ENCODE measurements around the gene ITGA1. TPM values are rescaled to one million over a fixed set of nuclear protein-coding genes. Genes with fewer than 3 reads are reported as not detected.

The ITGA1 gene
- total and polyA plus RNA-seq, 2 donors from 2014 or later: 13.3 to 65.6 TPM

DNA sequence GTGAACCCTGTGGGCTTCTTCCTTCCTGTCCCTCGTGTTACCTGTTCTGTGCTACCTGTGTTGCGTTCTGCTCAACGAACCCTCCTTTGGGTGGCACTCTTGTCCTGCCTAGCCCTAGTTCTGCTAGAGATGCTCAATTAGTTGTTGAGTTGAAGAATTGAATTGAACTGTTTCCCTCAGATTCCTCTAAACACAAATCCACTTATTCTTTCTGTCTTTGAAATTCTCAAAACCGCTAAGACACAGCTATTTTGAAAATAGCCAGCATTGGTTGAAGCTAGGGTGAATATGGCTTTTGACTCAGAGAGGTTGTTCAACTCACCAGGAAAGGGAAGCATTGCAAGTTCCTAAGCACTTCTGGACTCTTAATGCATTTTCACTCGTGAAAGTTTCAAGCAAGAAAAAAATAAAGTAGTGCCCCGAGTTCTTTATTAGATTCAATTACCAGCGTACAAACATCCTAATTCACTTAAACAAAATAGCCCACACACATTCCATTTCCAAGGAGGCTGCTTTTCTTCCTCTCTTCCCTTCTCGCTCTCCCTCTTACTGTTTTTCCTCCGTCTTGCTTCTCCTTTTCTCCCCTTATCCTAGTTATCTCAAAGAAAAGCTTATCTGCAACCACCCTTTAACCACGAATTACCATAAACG lies 642 bp upstream of the ITGA1 start:
- peak overlapping the region; percentile 77 to 89 (median 84) for H3K4me3 ChIP-seq (ENCODE audit: low read length in 3 of 3)

DNA sequence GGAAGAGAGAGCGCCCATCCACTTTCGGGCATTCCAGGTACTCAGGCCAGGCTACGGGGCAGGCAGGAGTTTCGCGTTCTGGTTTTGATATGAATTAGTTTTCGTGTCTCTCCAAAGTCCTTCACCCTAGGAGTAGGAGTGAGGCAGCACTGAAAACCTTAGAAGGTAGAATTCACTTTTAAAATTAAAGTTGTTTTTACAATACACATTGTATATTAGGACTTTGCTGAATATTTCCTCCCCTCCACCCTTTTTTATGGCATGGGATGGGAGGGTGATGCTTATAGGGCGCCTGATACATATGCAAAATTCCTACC lies 747 bp downstream of the ITGA1 start:
- intact Hi-C loops (cut with DNase I): loop anchor here (10.0 kb wide), 1 partner anchor 116 kb away; no protein-coding TSS in a partner anchor
- Histone ChIP-seq H3K9me3 (ENCODE audit: control insufficient read depth in 2 of 3, insufficient read depth in 1 of 3, low read length in 3 of 3) (no peaks in the 10 kb centered on the region), H3K4me1 (ENCODE audit: control insufficient read depth in 2 of 3, insufficient read depth in 2 of 3, low read depth in 1 of 3, low read length in 3 of 3) (peaks cover 0 to 8% (median 0%) of the 10 kb centered on the region in 3 donors), H3K27me3 (ENCODE audit: control insufficient read depth, insufficient read depth, low read length) (no peaks in the 10 kb centered on the region), H3K27ac (ENCODE audit: low read depth in 2 of 2, low read length in 2 of 2) (peak overlapping the region; percentile 88 to 95), H3K36me3 (ENCODE audit: control insufficient read depth in 2 of 3, insufficient read depth in 3 of 3, low read length in 3 of 3) (no peaks in the 10 kb centered on the region), H3K4me3 (ENCODE audit: low read length in 3 of 3) (peak overlapping the region; percentile 77 to 89 (median 84)), H3K9ac (ENCODE audit: low read length in 3 of 3) (peak overlapping the region; percentile 72 to 90 (median 75))
- FAIRE-seq (no peak), DNase-seq (no peak)
- TF ChIP-seq, protein P1, sequence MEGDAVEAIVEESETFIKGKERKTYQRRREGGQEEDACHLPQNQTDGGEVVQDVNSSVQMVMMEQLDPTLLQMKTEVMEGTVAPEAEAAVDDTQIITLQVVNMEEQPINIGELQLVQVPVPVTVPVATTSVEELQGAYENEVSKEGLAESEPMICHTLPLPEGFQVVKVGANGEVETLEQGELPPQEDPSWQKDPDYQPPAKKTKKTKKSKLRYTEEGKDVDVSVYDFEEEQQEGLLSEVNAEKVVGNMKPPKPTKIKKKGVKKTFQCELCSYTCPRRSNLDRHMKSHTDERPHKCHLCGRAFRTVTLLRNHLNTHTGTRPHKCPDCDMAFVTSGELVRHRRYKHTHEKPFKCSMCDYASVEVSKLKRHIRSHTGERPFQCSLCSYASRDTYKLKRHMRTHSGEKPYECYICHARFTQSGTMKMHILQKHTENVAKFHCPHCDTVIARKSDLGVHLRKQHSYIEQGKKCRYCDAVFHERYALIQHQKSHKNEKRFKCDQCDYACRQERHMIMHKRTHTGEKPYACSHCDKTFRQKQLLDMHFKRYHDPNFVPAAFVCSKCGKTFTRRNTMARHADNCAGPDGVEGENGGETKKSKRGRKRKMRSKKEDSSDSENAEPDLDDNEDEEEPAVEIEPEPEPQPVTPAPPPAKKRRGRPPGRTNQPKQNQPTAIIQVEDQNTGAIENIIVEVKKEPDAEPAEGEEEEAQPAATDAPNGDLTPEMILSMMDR (IDR thresholded peaks at IDR 0.05; ENCODE audit: borderline replicate concordance, extremely low read depth, insufficient read depth): no peak

More for the DNA sequence above, 642 bp upstream of the ITGA1 start:
- H3K27me3 ChIP-seq (ENCODE audit: control insufficient read depth, insufficient read depth, low read length): no peaks in the 10 kb centered on the region
- H3K27ac ChIP-seq (ENCODE audit: low read depth in 2 of 2, low read length in 2 of 2): peak overlapping the region; percentile 88 to 95
- FAIRE-seq (peak; percentile 50), DNase-seq (peak in 2 of 5 donors; percentile 27 to 63)
- peak overlapping the region; percentile 44 to 79 (median 72) for H3K9ac ChIP-seq (ENCODE audit: low read length in 3 of 3)
- intact Hi-C loops (cut with DNase I): loop anchor here (10.0 kb wide), 1 partner anchor 118 kb away; no protein-coding TSS in a partner anchor
- no peaks in the 10 kb centered on the region for H3K36me3 ChIP-seq (ENCODE audit: control insufficient read depth in 2 of 3, insufficient read depth in 3 of 3, low read length in 3 of 3)
- H3K4me1 ChIP-seq (ENCODE audit: control insufficient read depth in 2 of 3, insufficient read depth in 2 of 3, low read depth in 1 of 3, low read length in 3 of 3): peaks cover 0 to 8% (median 0%) of the 10 kb centered on the region in 3 donors
- TF ChIP-seq, protein P1 (IDR thresholded peaks at IDR 0.05; ENCODE audit: borderline replicate concordance, extremely low read depth, insufficient read depth): peak; percentile 69
- H3K9me3 ChIP-seq (ENCODE audit: control insufficient read depth in 2 of 3, insufficient read depth in 1 of 3, low read length in 3 of 3): no peaks in the 10 kb centered on the region

DNA sequence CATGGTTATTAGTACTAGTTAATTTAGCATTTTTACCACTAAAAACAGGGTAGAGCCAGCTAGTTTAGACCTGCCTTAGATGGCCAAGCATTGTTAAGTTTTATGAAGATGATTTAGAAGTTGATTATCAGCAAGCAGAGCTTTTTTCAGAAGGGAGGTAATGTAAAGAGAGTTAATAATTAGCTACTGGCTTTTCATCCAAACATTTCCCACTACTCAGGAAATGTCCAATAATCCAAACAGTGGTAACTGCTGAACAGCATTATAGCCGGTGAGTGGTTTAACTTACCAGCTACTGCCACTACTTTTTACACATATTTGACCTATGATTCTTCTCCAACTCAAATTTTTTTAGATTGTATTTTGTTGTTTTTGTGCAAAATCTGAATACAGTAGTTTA lies 1.7 kb downstream of the ITGA1 start:
- Histone ChIP-seq H3K36me3 (ENCODE audit: control insufficient read depth in 2 of 3, insufficient read depth in 3 of 3, low read length in 3 of 3) (no peaks in the 10 kb centered on the region), H3K4me1 (ENCODE audit: control insufficient read depth in 2 of 3, insufficient read depth in 2 of 3, low read depth in 1 of 3, low read length in 3 of 3) (peaks cover 0 to 8% (median 0%) of the 10 kb centered on the region in 3 donors), H3K27ac (ENCODE audit: low read depth in 2 of 2, low read length in 2 of 2) (peak overlapping the region; percentile 18 to 95), H3K9me3 (ENCODE audit: control insufficient read depth in 2 of 3, insufficient read depth in 1 of 3, low read length in 3 of 3) (no peaks in the 10 kb centered on the region), H3K4me3 (ENCODE audit: low read length in 3 of 3) (peak overlapping the region; percentile 77 to 89 (median 84)), H3K9ac (ENCODE audit: low read length in 3 of 3) (peak overlapping the region; percentile 71 to 75 (median 72)), H3K27me3 (ENCODE audit: control insufficient read depth, insufficient read depth, low read length) (no peaks in the 10 kb centered on the region)
- peak in 2 of 5 donors; percentile 44 to 64 for DNase-seq
- no peak for FAIRE-seq
- intact Hi-C loops (cut with DNase I): loop anchor here (10.0 kb wide), 1 partner anchor 115 kb away; no protein-coding TSS in a partner anchor
- TF ChIP-seq, protein P1 (IDR thresholded peaks at IDR 0.05; ENCODE audit: borderline replicate concordance, extremely low read depth, insufficient read depth): no peak
